ENCODE measurements around the gene MYO5B.

The MYO5B gene

GRCh38 chr18:49842656-49843055, 352.3 kb downstream of the MYO5B start:
- H3F3A ChIP-seq (ENCODE audit: insufficient read depth): no peaks in the 10 kb centered on the region
- H3K36me3 ChIP-seq (ENCODE audit: low read length): no peaks in the 10 kb centered on the region
- H2AFZ ChIP-seq (ENCODE audit: low read depth, low read length, severe bottlenecking): no peak overlapping the region
- TF ChIP-seq EZH2phosphoT487 (conservative IDR thresholded peaks at IDR 0.05; ENCODE audit: low read length) (no peak), CTCF (IDR thresholded peaks at IDR 0.05; ENCODE audit: insufficient read depth, low read length, poor library complexity, severe bottlenecking) (no peak)
- no peaks in the 10 kb centered on the region for H3K9me3 ChIP-seq (ENCODE audit: insufficient read depth, low read length)
- H4K20me1 ChIP-seq (ENCODE audit: low read depth, low read length): no peaks in the 10 kb centered on the region
- no peak overlapping the region for H3K4me2 ChIP-seq (ENCODE audit: low read depth, low read length, poor library complexity, severe bottlenecking)
- no peak overlapping the region for H3K9ac ChIP-seq (ENCODE audit: low read length)
- no peaks in the 10 kb centered on the region for H3K9me2 ChIP-seq (replicated peaks; ENCODE audit: insufficient read depth, low read length)
- H3K27ac ChIP-seq (ENCODE audit: low read depth, low read length): no peak overlapping the region
- no peaks in the 10 kb centered on the region for H3K27me3 ChIP-seq (ENCODE audit: low read length)
- H3K79me2 ChIP-seq (ENCODE audit: insufficient read depth, low read length): no peaks in the 10 kb centered on the region
- no peak overlapping the region for H3K4me3 ChIP-seq (ENCODE audit: insufficient read depth, low read length, poor library complexity, severe bottlenecking)

- no peak overlapping the region for H3K27ac ChIP-seq (ENCODE audit: low read depth, low read length)
These were observed 353.4 kb downstream of the MYO5B start for GRCh38 chr18:49841236-49842217.

GRCh38 chr18:49839012-49839411, 355.9 kb downstream of the MYO5B start:
- no peaks in the 10 kb centered on the region for H3K79me2 ChIP-seq (ENCODE audit: insufficient read depth, low read length)
- H2AFZ ChIP-seq (ENCODE audit: low read depth, low read length, severe bottlenecking): no peak overlapping the region
- no peaks in the 10 kb centered on the region for H3F3A ChIP-seq (ENCODE audit: insufficient read depth)
- H4K20me1 ChIP-seq (ENCODE audit: low read depth, low read length): no peaks in the 10 kb centered on the region
- H3K4me2 ChIP-seq (ENCODE audit: low read depth, low read length, poor library complexity, severe bottlenecking): no peak overlapping the region
- H3K27me3 ChIP-seq (ENCODE audit: low read length): no peaks in the 10 kb centered on the region
- no peak overlapping the region for H3K27ac ChIP-seq (ENCODE audit: low read depth, low read length)
- no peaks in the 10 kb centered on the region for H3K9me3 ChIP-seq (ENCODE audit: insufficient read depth, low read length)
- no peak overlapping the region for H3K9ac ChIP-seq (ENCODE audit: low read length)
- H3K36me3 ChIP-seq (ENCODE audit: low read length): no peaks in the 10 kb centered on the region
- TF ChIP-seq CTCF (IDR thresholded peaks at IDR 0.05; ENCODE audit: insufficient read depth, low read length, poor library complexity, severe bottlenecking) (no peak), EZH2phosphoT487 (conservative IDR thresholded peaks at IDR 0.05; ENCODE audit: low read length) (no peak)
- H3K4me3 ChIP-seq (ENCODE audit: insufficient read depth, low read length, poor library complexity, severe bottlenecking): no peak overlapping the region
- no peaks in the 10 kb centered on the region for H3K9me2 ChIP-seq (replicated peaks; ENCODE audit: insufficient read depth, low read length)

More at GRCh38 chr18:49841236-49842217, 353.4 kb downstream of the MYO5B start:
- Histone ChIP-seq H3K36me3 (ENCODE audit: low read length) (no peaks in the 10 kb centered on the region), H3K9me3 (ENCODE audit: insufficient read depth, low read length) (no peaks in the 10 kb centered on the region), H4K20me1 (ENCODE audit: low read depth, low read length) (no peaks in the 10 kb centered on the region), H3K4me3 (ENCODE audit: insufficient read depth, low read length, poor library complexity, severe bottlenecking) (no peak overlapping the region), H3K79me2 (ENCODE audit: insufficient read depth, low read length) (no peaks in the 10 kb centered on the region), H3K9ac (ENCODE audit: low read length) (no peak overlapping the region), H3K9me2 (replicated peaks; ENCODE audit: insufficient read depth, low read length) (no peaks in the 10 kb centered on the region), H3K4me2 (ENCODE audit: low read depth, low read length, poor library complexity, severe bottlenecking) (no peak overlapping the region), H3F3A (ENCODE audit: insufficient read depth) (no peaks in the 10 kb centered on the region), H3K27me3 (ENCODE audit: low read length) (no peaks in the 10 kb centered on the region), H2AFZ (ENCODE audit: low read depth, low read length, severe bottlenecking) (no peak overlapping the region)
- no peak for TF ChIP-seq CTCF (IDR thresholded peaks at IDR 0.05; ENCODE audit: insufficient read depth, low read length, poor library complexity, severe bottlenecking)
- TF ChIP-seq EZH2phosphoT487 (conservative IDR thresholded peaks at IDR 0.05; ENCODE audit: low read length): no peak
